IMR-90 (cell line): ENCODE results near the gene PIMREG.

ENCODE experiments used
- CEBPB ChIP-seq: IDR thresholded peaks from 2 replicates; pipeline ENCODE4 v1.6.1; 2012; ENCODE audit warnings: low read depth, low read length, improper control_type of control experiment
- TF ChIP-seq, protein P1 (sequence below): conservative IDR thresholded peaks from 2 replicates; pipeline ENCODE4 v1.5.1; 2012; ENCODE audit warnings: mild to moderate bottlenecking, low read depth, low read length, improper control_type of control experiment

DNA sequence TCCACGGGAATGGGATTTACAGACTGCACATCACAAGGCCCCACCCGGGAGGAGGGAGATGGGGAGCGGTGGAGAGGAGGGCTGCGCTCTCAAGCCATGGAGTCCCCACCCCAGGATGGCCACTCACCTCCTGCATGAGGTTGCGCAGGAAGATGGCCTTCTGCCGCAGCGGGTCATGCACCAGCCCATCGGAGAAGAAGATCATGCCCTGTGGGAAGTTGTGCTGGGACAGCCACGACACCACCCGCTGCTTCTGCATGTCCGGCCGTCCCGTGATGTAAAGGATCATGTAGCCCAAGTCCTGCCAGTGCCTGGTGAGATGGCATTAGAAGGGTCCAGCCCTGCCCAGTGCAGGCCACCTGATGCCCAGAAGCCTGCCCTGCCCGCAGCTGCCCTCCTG, 17.0 kb downstream of the PIMREG start:
- TF ChIP-seq, protein P1, sequence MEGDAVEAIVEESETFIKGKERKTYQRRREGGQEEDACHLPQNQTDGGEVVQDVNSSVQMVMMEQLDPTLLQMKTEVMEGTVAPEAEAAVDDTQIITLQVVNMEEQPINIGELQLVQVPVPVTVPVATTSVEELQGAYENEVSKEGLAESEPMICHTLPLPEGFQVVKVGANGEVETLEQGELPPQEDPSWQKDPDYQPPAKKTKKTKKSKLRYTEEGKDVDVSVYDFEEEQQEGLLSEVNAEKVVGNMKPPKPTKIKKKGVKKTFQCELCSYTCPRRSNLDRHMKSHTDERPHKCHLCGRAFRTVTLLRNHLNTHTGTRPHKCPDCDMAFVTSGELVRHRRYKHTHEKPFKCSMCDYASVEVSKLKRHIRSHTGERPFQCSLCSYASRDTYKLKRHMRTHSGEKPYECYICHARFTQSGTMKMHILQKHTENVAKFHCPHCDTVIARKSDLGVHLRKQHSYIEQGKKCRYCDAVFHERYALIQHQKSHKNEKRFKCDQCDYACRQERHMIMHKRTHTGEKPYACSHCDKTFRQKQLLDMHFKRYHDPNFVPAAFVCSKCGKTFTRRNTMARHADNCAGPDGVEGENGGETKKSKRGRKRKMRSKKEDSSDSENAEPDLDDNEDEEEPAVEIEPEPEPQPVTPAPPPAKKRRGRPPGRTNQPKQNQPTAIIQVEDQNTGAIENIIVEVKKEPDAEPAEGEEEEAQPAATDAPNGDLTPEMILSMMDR: no peak
- no peak for TF ChIP-seq CEBPB
